Pancreas (tissue), 10 donors: ENCODE results near the gene RASA1. TPM values are rescaled to one million over a fixed set of nuclear protein-coding genes. Genes with fewer than 3 reads are reported as not detected.

Experiments used
- ATAC-seq, 4 donors: fragments of 200-7000 bp; cut with Tn5 transposase; one replicate each; pipeline versions ENCODE4 v1.8.0 to v1.9.1; 2020; ENCODE audit warnings: mild to moderate bottlenecking in 4 of 4, moderate library complexity in 4 of 4
- DNase-seq, 6 donors: peaks; one replicate each; pipeline ENCODE4 v3.0.0-alpha.2; 2020
- FAIRE-seq: peaks from 2 replicates; lab custom pipeline; 2012; peaks lifted over from hg19 to GRCh38; lab: Jason Lieb, UNC
- H3K27ac ChIP-seq, 4 donors: fragments of 200-600 bp; sonication (generic); 1 replicate in 3 of 4; 2 replicates in 1 of 4; pipeline versions ENCODE4 v1.5.0 to v1.8.0; 2020
- H3K27me3 ChIP-seq, 4 donors: fragments of 200-600 bp; one replicate each; pipeline ENCODE4 v1.8.0; 2021
- H3K36me3 ChIP-seq, 3 donors: fragments of 200-600 bp; sonication (generic) in 1 of 3; one replicate each; pipeline versions ENCODE4 v1.5.0 to v1.8.0; 2020 to 2021
- H3K4me1 ChIP-seq, 3 donors: fragments of 200-600 bp; one replicate each; pipeline ENCODE4 v1.8.0; 2021
- H3K4me3 ChIP-seq, 4 donors: fragments of 200-600 bp; sonication (generic) in 2 of 4; one replicate each; pipeline versions ENCODE4 v1.5.0 to v1.8.0; 2020 to 2021
- H3K9me3 ChIP-seq, 4 donors: fragments of 200-600 bp; one replicate each; pipeline ENCODE4 v1.8.0; 2021
- WGBS, 2 donors: extraction: QIAGEN DNeasy Blood & Tissue Kit; methylation state at CpG; one replicate each; pipeline ENCODE4 v1.1.7; 2013; 5-methylcytosine and 5-hydroxymethylcytosine counted together
- intact Hi-C, 3 donors: fragments of 100-400 bp; cut with DNase I; formaldehyde crosslinking; loops; one replicate each; pipeline versions ENCODE4 v1.11.1 to v1.14.2; 2022
- polyA plus RNA-seq, 2 donors: library from polyadenylated mRNA; stranded (reverse); fragments of 200-250 nt; gene quantifications; one replicate each; pipeline ENCODE4 v1.2.3, GENCODE V29; 2013
- total RNA-seq, 6 donors: library from RNA; stranded (reverse); fragmentation: NEBNext Ultra II Directional in 4 of 6; extraction: Animal tissue kit (Norgen Biotek cat#: 25700) in 4 of 6; gene quantifications; one replicate each; pipeline versions ENCODE4 v1.2.1 to v1.2.4, GENCODE V29; 2021 to 2023
- TF ChIP-seq, protein P1 (sequence below), 4 donors: fragments of 200-600 bp; sonication (generic) in 3 of 4; IDR thresholded peaks; one replicate each; pipeline versions ENCODE4 v1.5.0 to v1.8.0; 2021; ENCODE audit warnings: antibody characterized with exemption in 4 of 4
- donor health status: healthy with polysubstance abuse.
- donor health status: DM: no; HTN: no; CAD: no; lungs with moderate emphysema.
- donor health status: DM: no; HTN: no; CAD: no.
- donor health status: control.
- donor health status: control.
- donor health status: Bipolar disorder and iron deficiency.
- donor health status: DM: yes; HTN: yes; CAD: no.
- donor health status: DM: no; HTN: no; CAD: no.
- donor health status: DM: no; HTN: no; CAD: no.
- donor health status: DM: yes; HTN: yes; CAD: no.

The RASA1 gene
- total and polyA plus RNA-seq, 8 donors, result 5.2 to 17.7 (median 9.9) TPM

DNA sequence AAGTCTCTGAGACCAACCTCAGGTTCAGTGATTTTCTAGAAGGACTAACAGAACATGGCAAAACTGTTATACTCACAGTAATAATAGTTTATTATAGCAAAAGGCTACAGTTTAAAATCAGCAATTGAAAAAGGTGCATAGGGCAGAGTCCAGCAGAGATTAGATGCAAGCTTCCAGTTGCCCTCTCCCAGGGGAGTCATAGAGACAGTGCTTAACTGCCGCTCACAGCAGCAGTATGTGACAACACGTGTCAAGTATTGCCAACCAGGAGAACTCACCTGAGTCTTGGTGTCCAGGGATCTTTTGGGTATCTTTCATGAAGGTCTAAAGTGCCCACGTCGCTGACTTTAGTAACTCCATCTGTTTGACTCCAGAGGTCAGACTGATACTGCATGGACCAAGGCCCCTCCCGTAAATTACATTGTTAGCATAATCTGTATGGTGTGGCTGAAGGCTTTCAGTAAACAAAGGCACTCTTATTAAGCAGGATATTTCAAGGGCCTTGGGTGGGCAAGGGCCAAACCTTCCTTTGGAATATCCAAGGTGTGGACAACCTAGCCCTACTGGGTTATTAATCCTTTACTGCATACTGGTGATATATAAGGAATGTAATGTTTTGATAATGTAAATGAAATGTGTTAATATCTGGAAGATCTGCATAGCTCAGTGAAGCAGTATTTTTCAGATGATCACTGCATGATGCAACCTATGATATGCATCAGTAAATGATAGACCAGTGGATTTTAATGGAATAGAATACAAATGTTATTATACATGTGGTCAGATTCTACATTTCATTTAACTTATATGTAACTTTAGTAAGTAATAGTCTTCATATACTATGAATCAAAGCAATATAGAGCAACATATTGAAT lies 44.0 kb downstream of the RASA1 start:
- H3K9me3 ChIP-seq, result no peaks in the 10 kb centered on the region
- no peak overlapping the region for H3K27ac ChIP-seq
- DNase-seq (no peak), FAIRE-seq (no peak), ATAC-seq (peak in 1 of 4 donors; percentile 62)
- H3K4me1 ChIP-seq, result peaks cover 0 to 6% (median 0%) of the 10 kb centered on the region in 3 donors
- WGBS, 2 donors, result 33 to 38% methylated on average over 5 of the region's 5 CpGs
- H3K36me3 ChIP-seq, result no peaks in the 10 kb centered on the region
- H3K27me3 ChIP-seq, result no peaks in the 10 kb centered on the region
- TF ChIP-seq, protein P1, sequence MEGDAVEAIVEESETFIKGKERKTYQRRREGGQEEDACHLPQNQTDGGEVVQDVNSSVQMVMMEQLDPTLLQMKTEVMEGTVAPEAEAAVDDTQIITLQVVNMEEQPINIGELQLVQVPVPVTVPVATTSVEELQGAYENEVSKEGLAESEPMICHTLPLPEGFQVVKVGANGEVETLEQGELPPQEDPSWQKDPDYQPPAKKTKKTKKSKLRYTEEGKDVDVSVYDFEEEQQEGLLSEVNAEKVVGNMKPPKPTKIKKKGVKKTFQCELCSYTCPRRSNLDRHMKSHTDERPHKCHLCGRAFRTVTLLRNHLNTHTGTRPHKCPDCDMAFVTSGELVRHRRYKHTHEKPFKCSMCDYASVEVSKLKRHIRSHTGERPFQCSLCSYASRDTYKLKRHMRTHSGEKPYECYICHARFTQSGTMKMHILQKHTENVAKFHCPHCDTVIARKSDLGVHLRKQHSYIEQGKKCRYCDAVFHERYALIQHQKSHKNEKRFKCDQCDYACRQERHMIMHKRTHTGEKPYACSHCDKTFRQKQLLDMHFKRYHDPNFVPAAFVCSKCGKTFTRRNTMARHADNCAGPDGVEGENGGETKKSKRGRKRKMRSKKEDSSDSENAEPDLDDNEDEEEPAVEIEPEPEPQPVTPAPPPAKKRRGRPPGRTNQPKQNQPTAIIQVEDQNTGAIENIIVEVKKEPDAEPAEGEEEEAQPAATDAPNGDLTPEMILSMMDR (IDR thresholded peaks at IDR 0.05), result no peak
- H3K4me3 ChIP-seq, result no peak overlapping the region
- intact Hi-C loops, result no loop called here

DNA sequence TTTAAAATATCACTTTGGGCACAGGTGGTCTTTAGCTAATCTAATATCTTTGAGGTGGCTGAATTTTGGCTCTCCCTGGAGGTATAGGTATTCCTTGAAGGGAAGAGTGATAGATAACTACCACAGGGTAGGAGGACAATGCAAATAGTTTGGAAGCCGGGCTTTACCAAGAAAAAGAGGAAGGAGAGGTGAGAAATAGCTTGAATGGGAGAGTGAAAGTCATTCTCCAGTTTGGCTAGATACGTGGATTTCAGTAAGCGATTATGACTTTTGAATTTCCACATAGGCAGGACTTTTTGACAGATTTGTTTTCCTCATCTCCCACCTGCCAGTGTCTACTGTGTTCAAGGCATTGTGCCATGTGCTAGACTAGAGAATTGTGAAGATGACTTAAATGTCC lies 45.5 kb downstream of the RASA1 start:
- Histone ChIP-seq H3K4me3 (no peak overlapping the region), H3K4me1 (peaks cover 0 to 6% (median 0%) of the 10 kb centered on the region in 3 donors), H3K9me3 (no peaks in the 10 kb centered on the region), H3K36me3 (no peaks in the 10 kb centered on the region), H3K27me3 (no peaks in the 10 kb centered on the region), H3K27ac (no peak overlapping the region)
- intact Hi-C loops, result no loop called here
- TF ChIP-seq, protein P1 (IDR thresholded peaks at IDR 0.05), result no peak
- DNase-seq (no peak), FAIRE-seq (no peak), ATAC-seq (no peak)
- 83 to 89% methylated on average over 3 of the region's 3 CpGs for WGBS, 2 donors

DNA sequence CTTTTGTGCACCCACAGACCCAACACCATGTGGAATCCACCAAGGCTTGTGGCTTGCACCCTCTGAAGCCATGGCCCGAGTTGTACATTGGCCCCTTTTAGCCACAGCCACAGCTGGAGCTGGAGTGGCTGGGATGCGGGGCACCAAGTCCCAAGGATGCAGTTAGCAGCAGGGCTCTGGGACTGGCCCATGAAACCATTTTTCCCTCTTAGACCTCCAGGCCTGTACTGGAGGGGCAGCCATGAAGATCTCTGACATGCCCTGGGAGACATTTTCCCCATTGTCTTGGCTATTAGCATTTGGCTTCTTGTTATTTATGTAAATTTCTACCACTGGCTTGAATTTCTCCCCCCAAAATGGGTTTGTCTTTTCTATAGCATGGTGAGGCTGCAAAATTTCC lies 51.8 kb downstream of the RASA1 start:
- Histone ChIP-seq H3K9me3 (no peaks in the 10 kb centered on the region), H3K27ac (no peak overlapping the region), H3K4me1 (no peaks in the 10 kb centered on the region), H3K27me3 (no peaks in the 10 kb centered on the region), H3K36me3 (no peaks in the 10 kb centered on the region), H3K4me3 (no peak overlapping the region)
- TF ChIP-seq, protein P1 (IDR thresholded peaks at IDR 0.05), result no peak
- FAIRE-seq (no peak), DNase-seq (no peak), ATAC-seq (no peak)
- 99 to 100% methylated on average over 2 of the region's 2 CpGs for WGBS, 2 donors
- intact Hi-C loops, result no loop called here

DNA sequence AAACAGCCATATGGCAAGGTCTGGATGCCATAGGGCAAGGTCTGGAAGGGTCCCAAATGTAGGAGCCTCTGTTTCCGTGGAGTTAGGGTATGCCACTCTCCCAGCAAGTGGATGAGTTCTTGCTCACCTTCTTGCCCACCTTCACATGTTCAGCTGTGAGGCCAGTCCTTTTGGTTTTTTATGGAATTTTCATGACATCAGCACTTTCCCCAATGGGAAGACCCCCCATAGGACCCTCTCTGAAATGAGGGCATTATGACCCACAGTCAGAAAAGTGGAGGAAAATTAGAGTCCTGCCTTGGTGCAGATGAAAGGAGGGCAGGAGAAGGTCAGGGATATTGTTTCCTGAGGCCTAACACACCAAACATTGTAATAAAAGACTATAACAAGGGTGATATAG lies 53.9 kb downstream of the RASA1 start:
- no peaks in the 10 kb centered on the region for H3K27me3 ChIP-seq
- no peak overlapping the region for H3K27ac ChIP-seq
- no peak overlapping the region for H3K4me3 ChIP-seq
- no peaks in the 10 kb centered on the region for H3K36me3 ChIP-seq
- 93 to 100% methylated on average over 1 of the region's 1 CpG for WGBS, 2 donors
- no peaks in the 10 kb centered on the region for H3K4me1 ChIP-seq
- FAIRE-seq, result no peak
- H3K9me3 ChIP-seq, result no peaks in the 10 kb centered on the region
- intact Hi-C loops, result no loop called here
- TF ChIP-seq, protein P1 (IDR thresholded peaks at IDR 0.05), result no peak
- no peak for DNase-seq
- no peak for ATAC-seq

DNA sequence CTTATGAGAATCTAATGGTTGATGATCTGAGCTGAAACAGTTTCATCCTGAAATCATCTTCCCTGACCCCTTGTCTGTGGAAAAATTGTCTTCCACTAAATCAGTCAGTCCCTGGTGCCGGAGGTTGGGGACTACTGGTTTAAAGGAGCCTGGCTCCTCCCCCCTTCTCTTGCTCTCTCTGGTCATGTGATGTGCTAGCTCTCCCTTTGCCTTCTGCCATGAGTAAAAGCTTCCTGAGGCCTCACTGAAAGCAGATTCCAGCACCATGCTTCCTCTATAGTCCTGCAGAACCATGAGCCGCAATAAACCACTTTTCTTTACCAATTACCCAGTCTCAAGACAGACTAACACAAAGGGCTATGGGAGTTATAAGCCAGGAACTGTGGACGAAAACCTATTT lies 54.7 kb downstream of the RASA1 start:
- DNase-seq, result no peak
- FAIRE-seq, result no peak
- intact Hi-C loops, result no loop called here
- Histone ChIP-seq H3K36me3 (no peaks in the 10 kb centered on the region), H3K27ac (no peak overlapping the region), H3K9me3 (no peaks in the 10 kb centered on the region), H3K4me1 (no peaks in the 10 kb centered on the region), H3K4me3 (no peak overlapping the region), H3K27me3 (no peaks in the 10 kb centered on the region)
- WGBS, 2 donors, result 98 to 99% methylated on average over 3 of the region's 3 CpGs
- no peak for ATAC-seq
- TF ChIP-seq, protein P1 (IDR thresholded peaks at IDR 0.05), result no peak
